Ascending aorta (tissue), 2 donors: ENCODE measurements around the gene GCGR. TPM values are rescaled to one million over a fixed set of nuclear protein-coding genes. Genes with fewer than 3 reads are reported as not detected.

Experiments used
- DNase-seq, 2 donors: peaks; one replicate each; pipeline ENCODE4 v3.0.0-alpha.2; 2019; ENCODE audit warnings: low spot score in 2 of 2
- H3K27ac ChIP-seq, 2 donors: fragments of 200-600 bp; sonication (generic); one replicate each; pipeline ENCODE4 v1.5.1; 2016 to 2017; ENCODE audit warnings: mild to moderate bottlenecking in 1 of 2
- H3K27me3 ChIP-seq: fragments of 200-600 bp; sonication (generic); one replicate; pipeline ENCODE4 v1.5.1; 2017
- H3K36me3 ChIP-seq, 2 donors: fragments of 200-600 bp; sonication (generic); one replicate each; pipeline ENCODE4 v1.5.1; 2016
- H3K4me1 ChIP-seq, 2 donors: fragments of 200-600 bp; sonication (generic); one replicate each; pipeline ENCODE4 v1.5.1; 2016 to 2017; ENCODE audit warnings: mild to moderate bottlenecking in 1 of 2
- H3K4me3 ChIP-seq, 2 donors: fragments of 200-600 bp; sonication (generic); one replicate each; pipeline ENCODE4 v1.5.1; 2016 to 2017; ENCODE audit warnings: mild to moderate bottlenecking in 1 of 2
- H3K9me3 ChIP-seq, 2 donors: fragments of 200-600 bp; sonication (generic); one replicate each; pipeline ENCODE4 v1.5.1; 2016
- intact Hi-C: fragments of 100-400 bp; cut with DNase I; formaldehyde crosslinking; loops from one replicate; pipeline ENCODE4 v1.15.1; 2023
- total RNA-seq: library from RNA; depleted of rRNA; stranded (reverse); fragments of >200 nt; gene quantifications from one replicate; pipeline ENCODE4 v1.1.0, GENCODE V29; 2016
- TF ChIP-seq, protein P1 (sequence below), 3 experiments: fragments of 200-600 bp in 2 of 3; fragments of 450-650 bp in 1 of 3; sonication (generic) in 2 of 3; IDR thresholded peaks; one replicate each; pipeline ENCODE4 v1.5.1; 2016 to 2019; ENCODE audit warnings: antibody characterized with exemption in 3 of 3, mild to moderate bottlenecking in 1 of 3, moderate library complexity in 1 of 3

GCGR gene
- total RNA-seq, 1 donor from 2014 or later: not detected

DNA sequence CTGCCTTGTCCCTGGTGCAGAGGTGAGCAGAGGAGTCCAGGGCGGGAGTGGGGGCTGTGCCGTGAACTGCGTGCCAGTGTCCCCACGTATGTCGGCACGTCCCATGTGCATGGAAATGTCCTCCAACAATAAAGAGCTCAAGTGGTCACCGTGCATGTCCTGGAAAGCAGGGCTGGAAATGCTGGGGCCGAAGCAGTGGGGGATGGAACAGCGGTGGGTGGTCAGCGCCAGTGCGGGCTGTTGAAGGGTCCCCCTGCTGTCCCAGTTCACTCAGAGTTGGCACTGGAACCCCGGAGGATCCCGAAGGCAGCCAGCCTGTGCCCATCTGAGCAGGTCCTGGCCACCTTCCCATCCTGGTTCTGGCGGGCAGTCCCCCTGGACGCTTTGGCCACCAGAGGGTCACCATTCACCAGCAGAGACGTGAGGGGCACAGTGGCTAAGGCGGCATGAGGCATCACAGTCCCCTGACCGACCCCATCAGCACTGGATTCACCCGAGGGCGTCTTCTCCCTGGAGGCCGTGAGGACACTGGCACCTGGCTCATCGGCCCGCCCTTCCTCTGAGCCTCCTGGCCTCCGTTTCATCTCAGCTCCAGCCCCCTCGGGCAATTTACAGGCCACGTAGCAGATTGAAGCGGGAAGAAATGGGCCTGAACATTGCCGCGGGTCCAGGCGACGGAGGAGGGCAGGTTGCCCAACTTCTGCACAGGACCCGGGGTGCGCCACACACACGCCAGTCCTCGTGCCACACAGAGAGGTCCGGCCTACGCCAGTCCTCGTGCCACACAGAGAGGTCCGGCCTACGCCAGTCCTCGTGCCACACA lies 10.1 kb downstream of the GCGR start:
- no peak for DNase-seq
- intact Hi-C loops: no loop called here
- TF ChIP-seq, protein P1, sequence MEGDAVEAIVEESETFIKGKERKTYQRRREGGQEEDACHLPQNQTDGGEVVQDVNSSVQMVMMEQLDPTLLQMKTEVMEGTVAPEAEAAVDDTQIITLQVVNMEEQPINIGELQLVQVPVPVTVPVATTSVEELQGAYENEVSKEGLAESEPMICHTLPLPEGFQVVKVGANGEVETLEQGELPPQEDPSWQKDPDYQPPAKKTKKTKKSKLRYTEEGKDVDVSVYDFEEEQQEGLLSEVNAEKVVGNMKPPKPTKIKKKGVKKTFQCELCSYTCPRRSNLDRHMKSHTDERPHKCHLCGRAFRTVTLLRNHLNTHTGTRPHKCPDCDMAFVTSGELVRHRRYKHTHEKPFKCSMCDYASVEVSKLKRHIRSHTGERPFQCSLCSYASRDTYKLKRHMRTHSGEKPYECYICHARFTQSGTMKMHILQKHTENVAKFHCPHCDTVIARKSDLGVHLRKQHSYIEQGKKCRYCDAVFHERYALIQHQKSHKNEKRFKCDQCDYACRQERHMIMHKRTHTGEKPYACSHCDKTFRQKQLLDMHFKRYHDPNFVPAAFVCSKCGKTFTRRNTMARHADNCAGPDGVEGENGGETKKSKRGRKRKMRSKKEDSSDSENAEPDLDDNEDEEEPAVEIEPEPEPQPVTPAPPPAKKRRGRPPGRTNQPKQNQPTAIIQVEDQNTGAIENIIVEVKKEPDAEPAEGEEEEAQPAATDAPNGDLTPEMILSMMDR (IDR thresholded peaks at IDR 0.05): no peak
- Histone ChIP-seq H3K27ac (no peak overlapping the region), H3K36me3 (no peaks in the 10 kb centered on the region), H3K27me3 (no peaks in the 10 kb centered on the region), H3K4me3 (no peak overlapping the region), H3K9me3 (no peaks in the 10 kb centered on the region), H3K4me1 (no peaks in the 10 kb centered on the region)

DNA sequence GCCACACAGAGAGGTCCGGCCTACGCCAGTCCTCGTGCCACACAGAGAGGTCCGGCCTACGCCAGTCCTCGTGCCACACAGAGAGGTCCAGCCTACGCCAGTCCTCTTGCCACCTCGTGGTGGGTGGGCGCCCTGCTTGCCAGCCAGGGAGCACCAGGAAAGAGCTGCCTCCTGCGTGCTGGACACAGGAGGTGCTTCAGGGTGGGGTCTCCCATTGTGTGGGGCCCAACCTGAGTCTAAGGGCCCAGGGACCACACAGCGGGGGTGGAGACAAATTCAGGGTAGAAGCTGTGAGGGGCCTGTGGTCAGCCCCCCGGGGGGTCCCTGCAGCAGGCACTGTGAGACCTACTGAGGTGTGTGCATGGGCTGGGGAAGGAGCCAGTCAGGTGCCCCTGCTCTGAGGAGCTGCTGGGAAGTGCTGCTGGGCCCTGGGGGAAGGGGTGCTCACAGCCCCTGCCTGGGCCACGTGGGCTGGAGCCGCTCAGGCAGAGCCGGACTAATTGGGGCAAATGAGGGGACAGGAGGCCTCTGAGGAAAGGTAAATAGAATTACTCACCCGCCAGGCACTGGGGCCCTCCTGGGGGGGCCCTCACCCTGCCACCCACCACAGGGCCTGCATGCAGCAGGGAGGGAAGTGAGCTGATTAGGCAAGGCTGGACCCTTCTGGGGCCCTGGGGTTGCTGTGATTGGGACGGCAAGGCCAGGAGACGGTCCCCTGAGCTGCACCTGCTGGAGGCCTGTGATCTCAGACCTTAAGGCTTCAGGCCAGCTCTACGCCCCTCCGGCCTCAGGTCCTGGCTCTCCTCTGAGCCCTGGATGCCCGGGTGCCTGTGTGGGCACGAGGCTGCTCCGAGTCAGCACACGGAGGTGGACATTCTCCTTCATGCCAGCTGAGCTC lies 11.0 kb downstream of the GCGR start:
- H3K9me3 ChIP-seq: no peaks in the 10 kb centered on the region
- no peaks in the 10 kb centered on the region for H3K27me3 ChIP-seq
- no peak overlapping the region for H3K27ac ChIP-seq
- no peaks in the 10 kb centered on the region for H3K4me1 ChIP-seq
- no peak overlapping the region for H3K4me3 ChIP-seq
- H3K36me3 ChIP-seq: no peaks in the 10 kb centered on the region
- no peak for DNase-seq
- intact Hi-C loops: no loop called here
- TF ChIP-seq, protein P1 (IDR thresholded peaks at IDR 0.05): no peak

DNA sequence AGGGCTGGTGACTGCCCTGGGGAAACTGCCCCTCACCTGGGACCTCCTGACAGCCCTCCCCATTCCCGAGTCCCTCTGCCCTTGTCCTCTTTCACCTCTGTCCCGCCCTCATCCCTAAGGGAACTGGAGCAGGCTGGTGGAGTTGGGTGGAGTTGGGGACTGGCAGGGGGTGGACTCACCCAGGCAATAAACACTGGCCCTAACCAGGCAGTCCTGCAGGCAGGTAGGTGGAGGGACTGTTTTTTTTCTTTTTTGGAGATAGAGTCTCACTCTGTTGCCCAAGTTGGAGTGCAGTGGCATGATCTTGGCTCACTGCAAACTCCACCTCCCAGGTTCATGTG lies 11.7 kb downstream of the GCGR start:
- no peak for DNase-seq
- TF ChIP-seq, protein P1 (IDR thresholded peaks at IDR 0.05): no peak
- intact Hi-C loops: no loop called here
- no peaks in the 10 kb centered on the region for H3K9me3 ChIP-seq
- H3K36me3 ChIP-seq: no peaks in the 10 kb centered on the region
- no peak overlapping the region for H3K4me3 ChIP-seq
- no peaks in the 10 kb centered on the region for H3K27me3 ChIP-seq
- no peaks in the 10 kb centered on the region for H3K4me1 ChIP-seq
- H3K27ac ChIP-seq: no peak overlapping the region

DNA sequence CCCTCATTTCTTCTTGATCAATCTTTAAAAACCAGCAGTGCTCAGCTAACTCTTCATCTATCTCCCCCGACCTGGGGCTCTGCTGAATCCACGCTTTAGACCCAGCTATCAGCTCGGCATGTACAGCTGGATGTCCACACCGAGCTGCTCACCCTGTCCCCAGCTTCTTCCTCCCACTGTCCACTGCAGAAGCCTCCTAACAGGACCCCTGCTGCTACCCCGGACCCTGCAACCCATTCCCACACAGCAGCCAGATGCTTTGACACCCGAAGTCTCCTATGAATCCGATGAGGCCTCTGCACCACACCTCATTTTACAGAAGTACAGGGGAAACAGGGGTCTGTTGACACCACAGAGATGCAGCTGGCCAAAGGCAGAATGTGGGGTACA lies 13.8 kb downstream of the GCGR start:
- DNase-seq: no peak
- peaks cover 0 to 6% of the 10 kb centered on the region in 2 donors for H3K4me1 ChIP-seq
- no peaks in the 10 kb centered on the region for H3K27me3 ChIP-seq
- intact Hi-C loops: no loop called here
- H3K27ac ChIP-seq: no peak overlapping the region
- H3K9me3 ChIP-seq: no peaks in the 10 kb centered on the region
- no peak overlapping the region for H3K4me3 ChIP-seq
- peaks cover 2 to 6% of the 10 kb centered on the region in 2 donors for H3K36me3 ChIP-seq
- TF ChIP-seq, protein P1 (IDR thresholded peaks at IDR 0.05): no peak

DNA sequence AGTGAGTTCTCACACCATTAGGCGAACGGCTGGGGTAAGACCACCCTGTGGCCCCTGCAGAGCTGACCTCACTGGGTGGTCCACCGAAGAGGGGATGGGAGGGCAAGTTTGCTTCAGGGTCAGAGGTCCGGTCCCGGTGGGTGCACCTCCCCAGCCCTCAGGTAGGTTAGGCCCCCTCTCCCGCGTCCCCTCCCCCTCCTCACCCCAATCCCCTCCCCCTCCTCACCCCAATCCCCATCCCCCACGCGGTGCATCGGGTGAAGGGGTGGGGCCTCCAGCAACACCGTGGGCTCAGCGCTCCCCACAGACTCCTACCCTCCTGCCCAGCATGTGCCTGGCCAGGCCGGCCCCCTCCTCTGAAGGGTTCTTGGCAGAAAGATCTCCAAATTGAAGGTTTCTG lies 15.8 kb downstream of the GCGR start:
- H3K4me1 ChIP-seq: peaks cover 0 to 6% of the 10 kb centered on the region in 2 donors
- intact Hi-C loops: no loop called here

More for the DNA sequence above, 15.8 kb downstream of the GCGR start:
- H3K36me3 ChIP-seq: peaks cover 21 to 23% of the 10 kb centered on the region in 2 donors
- H3K4me3 ChIP-seq: no peak overlapping the region
- H3K27me3 ChIP-seq: no peaks in the 10 kb centered on the region
- H3K27ac ChIP-seq: no peak overlapping the region
- DNase-seq: no peak
- no peaks in the 10 kb centered on the region for H3K9me3 ChIP-seq
- TF ChIP-seq, protein P1 (IDR thresholded peaks at IDR 0.05): no peak
